GM21825 (cell line): ENCODE measurements around the gene RASSF8.

Experiments
- ATAC-seq: cut with Tn5 transposase; IDR thresholded peaks from one replicate; pipeline ENCODE4 v1.9.1; 2021; ENCODE audit warnings: mild to moderate bottlenecking, moderate library complexity; ENCODE audit not compliant: unreplicated experiment

The RASSF8 gene

DNA sequence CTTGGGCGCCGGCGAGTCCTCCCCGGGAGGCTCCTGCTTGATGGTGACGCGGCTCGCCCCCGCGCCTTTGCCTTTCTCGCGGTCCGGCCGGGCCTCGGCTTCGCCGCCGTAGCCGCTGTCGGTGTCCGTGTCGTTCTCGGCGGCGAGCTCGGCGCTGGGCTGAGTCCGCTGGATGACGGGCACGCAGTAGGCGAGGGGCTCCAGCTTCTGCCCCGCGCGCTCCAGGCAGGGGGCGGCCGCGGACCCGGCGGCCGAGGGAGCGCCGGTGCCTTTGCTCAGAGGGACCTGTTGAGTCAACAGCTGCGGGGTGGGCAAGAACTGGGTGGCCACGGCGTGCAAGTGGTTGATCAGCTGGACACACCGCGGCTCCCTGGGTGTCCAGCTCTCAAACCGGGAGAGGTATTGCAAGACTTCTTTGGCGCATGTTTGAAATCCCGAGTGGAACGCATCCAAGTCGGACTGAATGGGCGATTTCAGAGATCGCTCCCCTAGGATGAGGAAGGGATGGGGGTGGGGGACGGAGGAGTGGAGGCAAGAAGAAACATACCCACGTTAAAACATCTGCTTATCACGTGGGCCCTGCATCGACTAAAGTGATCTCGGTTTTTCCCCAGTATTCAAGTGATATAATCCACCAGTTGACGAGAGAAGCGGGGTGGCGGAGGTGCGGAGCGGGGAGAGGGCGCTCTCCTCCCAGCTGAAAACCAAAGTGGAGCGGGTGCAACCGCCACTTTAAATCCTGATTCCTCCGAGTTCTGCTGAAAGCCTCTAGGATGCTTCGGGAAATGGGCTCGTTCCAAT, 164.4 kb downstream of the RASSF8 start:
- no peak for ATAC-seq

DNA sequence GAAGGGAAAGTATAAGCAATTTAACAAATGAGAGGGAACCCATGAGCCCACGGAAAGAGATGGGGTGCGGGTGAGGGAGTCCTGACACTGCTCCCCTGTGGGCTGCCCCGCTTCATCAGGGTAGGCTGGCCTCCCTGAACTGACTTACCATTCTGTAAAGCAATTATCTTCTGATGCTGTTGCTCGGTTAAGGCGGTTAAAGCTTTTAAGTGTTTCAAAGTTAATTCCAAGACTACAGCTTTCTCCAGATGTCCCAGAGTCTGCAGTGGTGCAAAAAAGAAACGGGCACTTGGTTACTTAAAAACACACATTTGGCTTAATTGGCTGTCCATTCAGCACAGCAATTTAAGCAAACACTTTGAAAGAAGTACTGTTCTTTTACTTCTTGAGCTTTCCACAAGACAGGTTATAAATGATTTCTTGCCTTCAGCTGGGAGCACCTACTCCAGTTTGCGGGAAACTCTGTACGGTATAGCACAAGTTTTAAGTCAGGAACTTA, 165.0 kb downstream of the RASSF8 start:
- ATAC-seq: no peak

DNA sequence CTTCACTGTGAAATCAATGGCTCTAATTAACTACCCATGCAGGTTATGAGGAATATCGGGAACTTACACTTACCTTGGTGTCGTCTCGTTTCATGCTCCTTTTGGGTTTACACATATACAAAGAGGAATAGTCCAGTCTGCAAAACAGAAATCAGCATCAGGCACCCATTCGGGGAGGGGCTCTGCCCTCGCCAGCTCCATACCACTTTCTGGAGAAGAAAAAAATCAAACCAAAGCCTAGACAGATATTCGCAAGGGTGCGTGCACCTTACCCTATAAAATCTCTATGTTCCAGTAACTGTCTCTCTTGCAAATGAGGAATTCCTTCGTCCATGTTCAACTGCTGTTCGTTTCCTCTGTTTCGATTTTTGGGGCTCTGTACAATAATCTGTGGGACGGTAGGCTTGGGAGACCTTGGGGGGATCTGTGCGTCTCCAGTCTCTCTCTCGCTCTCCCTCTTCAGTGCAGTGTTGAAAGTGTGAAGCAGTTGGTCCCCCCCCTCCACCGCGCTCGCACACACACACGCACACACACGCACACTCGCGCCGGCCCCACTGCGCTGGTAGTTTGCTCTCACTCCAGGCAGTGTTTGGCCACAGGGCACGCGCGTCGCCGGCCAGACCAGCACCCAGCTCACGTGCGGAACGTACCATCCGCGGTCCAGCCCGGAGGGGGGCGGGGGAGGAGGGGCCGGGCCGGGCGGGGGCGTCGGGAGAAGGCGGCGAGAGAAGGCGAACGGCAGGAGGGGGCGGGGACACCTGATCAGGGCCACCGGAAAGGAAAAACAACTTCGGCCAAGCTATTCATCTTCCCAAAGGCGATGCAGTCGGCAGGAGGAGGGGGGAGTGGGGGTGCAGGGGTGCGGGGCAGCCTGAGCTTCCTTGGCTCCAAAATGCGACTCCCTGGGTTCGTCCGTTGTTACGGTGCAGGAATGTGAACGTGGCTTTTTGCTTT, 166.2 kb downstream of the RASSF8 start, which contains the start of gene BHLHE41:
Gene BHLHE41, minus strand, starts transcription at position 592 of the 954 bp plus-strand sequence. Its CDS starts 258 bp downstream, at position 334.
- ATAC-seq: no peak

DNA sequence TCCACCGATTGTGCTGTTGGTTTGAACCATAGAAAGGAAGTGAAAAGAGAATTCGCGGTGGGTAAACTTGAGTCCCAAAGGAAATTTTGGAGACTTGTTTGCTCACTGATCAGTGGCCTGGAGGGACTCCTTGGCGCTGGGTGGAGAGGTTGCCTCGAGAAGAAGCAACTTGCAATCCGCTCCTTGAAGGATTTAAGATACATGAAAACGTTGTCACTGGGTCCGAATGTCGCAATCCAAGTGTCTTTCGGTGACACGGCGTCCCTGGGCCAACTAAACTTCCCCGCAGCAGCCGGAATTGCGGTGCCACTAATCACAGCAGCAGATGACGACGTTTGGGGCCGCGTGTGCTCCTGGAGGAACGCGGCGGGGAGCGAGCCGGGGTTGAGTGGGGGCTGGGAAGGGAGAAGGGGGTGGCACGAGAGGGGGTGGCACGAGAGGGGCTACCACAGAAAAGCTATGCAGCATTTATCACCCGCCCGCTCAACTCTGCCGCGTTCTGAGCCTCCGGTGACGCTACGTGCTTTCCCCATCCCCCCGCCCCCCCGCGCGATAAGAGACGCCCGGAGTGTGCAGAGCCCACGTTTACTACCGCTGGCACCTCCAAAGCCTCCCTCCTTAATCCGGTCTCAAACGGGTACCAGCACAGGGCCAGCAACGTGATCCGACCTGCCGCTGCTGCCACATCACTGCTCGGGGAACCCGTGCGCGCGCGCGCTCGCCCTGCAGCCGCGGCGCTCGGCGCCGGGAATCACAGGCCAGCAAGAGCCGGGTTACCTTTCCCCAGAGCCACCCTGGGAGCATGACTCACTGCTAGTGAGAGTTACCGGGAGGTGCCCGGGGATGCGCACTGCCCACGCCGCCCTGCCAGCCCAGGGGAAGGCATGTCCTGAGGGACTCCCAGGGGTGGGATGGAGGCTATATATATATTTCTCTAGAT, 167.2 kb downstream of the RASSF8 start:
- peak; percentile 35 for ATAC-seq

DNA sequence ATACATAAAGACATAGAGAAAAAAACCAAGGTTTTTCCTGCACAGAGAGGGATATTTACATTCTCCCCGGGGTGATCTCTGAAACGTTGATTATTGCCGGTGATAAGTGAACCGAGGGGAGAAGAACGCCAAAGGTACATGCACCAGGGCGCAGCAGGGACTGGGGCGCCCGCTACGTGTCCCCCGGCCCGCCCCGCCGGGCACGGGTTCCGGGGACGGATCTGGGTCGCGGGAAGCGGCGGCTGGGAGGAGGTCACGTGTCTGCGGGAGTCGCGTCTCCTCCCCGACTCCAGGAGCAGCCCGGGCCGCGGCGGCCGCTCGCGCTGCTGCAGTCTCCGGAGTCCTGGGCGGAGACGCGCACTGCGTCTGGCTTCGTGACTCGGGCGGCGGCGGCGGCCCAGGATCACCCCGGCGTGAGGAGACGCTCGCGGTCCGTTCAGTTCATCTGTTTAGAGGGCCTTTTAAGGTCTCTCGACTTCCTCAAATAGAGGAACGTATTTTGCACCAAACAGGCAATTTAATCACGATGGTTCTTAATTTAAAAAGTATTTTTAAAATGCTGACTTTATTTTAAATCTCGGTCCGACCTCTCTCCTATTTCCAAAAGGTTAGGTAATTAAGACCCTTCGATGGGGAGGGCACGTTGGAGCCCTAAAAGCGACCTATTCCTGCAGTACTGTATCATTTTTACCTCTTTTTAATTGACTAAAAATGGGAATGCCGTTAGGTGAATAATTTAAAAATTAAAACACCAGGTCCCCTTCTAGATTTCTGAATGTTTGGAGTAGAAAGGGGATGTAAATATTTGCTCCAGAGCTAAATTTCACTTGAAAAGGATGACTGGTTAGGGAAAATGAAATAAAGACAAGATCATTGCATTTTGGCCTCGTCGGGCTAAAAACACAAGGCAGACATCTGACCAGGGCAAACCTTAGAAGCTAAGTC, 168.1 kb downstream of the RASSF8 start:
- ATAC-seq: peak; percentile 42

DNA sequence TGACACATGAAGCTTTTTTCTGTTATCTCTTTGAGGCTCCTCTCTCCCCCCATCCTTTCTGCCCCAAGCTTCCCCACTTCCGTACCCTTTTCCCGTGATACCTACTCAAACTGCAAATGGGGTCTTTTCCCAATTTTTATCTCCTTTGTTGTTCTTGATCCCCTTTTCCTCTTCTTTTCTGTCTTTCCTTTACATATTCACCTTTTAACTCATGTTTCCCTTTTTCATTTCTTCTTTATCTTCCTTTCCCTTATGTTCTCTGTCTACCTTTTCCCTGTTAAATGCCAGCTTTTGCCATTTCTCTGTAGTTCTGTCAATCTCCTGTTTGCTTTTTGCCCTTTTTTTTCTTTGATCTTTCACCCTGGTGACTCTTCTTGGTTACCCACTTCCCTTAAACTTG, 168.9 kb downstream of the RASSF8 start:
- ATAC-seq: no peak

DNA sequence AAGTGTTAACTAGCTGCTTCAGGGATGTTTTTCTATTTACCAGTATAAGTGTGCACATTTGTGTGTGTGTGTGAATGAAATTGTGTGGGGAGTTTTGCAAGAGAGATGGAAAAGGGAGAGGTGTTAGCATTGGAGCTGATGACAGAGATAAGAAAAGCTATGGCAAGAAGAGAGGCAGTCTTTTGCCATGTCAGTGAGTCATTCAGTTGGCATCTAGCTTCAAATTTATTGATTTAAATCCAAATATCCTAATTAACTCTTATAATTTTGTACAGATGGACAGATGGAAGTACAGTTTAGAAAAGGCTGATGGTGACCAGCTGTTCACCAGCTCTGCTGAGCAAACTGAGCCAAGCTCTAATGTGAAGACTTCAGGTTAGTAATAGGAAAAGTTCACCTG, 169.7 kb downstream of the RASSF8 start:
- no peak for ATAC-seq
